DLD1 (cell line): ENCODE results near the gene PDE6G.
"Not testable (repeated sequence)": the region's sequence is repeated elsewhere in the genome, so short reads cannot be mapped to it uniquely, and the experiment has no call there.

Source experiments
- in situ Hi-C: cut with HindIII; loops from 2 replicates; pipeline ENCODE4 v1.10.0; 2017; ENCODE audit warnings: low sequenced_read_pairs

The PDE6G gene

DNA sequence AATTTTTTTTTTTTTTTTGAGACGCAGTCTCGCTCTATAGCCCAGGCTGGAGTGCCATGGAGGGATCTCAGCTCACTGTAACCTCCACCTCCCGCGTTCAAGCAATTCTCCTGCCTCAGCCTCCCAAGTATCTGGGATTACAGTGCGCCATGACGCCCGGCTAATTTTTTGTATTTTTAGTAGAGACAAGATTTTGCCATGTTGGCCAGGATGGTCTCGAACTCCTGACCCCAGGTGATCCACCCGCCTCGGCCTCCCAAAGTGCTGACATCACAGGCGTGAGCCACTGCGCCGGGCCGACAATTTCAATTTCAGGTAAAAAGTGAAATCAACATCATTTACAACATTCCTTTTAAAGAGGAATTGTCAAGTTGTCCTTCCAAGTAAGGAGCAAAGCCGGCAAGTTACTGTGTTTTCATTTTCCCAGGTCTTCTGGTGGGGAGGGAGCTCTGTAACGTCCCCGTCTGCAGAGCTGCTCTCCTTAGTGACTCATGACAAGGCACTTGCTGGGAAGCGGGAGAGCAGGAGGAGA, 20.3 kb downstream of the PDE6G start:
- in situ Hi-C loops: no loop called here

DNA sequence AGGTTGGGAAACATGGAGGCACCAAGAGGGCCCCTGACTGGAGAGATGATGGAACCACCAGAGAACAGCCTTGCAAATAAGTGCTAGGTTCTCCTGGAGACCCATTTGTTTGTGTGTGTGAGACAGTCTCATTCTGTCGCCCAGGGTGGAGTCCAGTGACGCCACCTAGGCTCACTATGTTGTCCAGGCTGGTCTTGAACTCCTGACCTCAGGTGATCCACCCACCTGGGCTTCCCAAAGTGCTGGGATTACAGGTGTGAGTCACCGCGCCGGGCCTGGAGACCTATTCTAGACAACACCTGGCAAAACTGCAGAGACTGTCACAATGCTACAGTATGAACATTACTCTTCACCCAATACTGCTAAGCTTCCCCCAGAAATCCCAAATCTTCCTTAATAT, 20.9 kb downstream of the PDE6G start:
- in situ Hi-C loops: no loop called here

DNA sequence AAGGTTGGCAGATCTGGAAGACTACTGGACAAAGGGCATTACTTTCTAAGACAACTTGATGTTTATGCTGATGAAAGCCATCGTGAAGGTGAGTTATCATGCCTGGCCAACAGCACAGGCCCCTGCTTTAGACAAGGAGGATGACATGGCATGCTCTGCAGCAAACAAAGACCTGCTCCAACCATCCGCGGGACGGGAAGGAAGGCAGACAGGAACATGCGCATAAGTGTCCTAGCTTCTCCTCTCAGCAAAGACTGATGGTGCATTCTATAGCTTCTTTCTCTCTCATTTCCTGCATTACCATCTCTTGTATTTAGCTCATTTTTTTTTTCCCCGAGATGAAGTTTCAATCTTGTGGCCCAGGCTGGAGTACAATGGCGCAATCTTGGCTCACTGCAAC, 24.9 kb downstream of the PDE6G start:
- in situ Hi-C loops: no loop called here

DNA sequence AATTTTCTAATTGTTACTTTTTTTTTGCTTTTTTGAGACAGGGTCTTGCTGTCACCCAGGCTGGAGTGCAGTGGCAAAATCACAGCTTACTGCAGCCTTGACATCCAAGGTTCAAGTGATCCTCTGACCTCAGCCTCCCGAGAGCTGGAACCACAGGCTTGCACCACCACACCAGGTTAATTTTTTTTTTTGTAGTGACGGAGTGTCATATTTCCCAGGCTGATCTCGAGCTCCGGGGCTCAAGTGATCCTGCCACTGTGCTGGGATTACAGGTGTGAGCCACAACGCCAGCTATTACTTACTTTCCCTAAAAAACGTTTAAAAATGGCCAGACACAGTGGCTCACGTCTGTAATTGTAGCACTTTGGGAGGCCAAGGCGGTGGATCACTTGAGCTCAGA, 26.1 kb downstream of the PDE6G start:
- in situ Hi-C loops: no loop called here

DNA sequence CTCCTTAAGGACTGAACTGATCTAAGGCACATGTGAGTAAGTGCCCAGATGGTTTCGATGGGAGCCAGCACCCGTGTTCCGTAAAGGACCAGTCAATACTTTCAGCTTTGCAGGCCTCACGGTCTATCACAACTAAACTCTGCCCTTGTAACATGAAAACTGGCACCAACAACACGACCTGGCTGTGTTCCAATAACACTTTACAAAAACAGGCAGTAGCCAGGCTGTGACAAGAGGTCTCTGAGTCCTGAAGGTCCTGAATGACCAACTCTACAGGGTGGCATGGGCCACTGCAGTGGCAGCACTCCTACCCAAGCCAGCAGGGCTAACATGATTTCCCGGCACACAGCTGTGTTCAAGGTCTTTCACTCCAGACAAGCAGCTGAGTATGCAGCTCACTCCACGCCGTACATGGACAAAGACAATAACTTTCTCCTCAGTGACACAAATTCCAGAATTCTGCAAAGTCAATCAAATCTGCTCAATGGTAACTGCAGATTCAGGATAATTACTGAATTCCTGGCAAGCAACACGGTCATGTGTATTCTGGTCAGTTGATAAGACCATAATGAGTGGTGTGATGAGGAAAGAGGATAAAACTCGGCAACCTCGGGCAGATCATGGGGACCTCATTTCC, 34.7 kb downstream of the PDE6G start:
- in situ Hi-C loops: no loop called here

DNA sequence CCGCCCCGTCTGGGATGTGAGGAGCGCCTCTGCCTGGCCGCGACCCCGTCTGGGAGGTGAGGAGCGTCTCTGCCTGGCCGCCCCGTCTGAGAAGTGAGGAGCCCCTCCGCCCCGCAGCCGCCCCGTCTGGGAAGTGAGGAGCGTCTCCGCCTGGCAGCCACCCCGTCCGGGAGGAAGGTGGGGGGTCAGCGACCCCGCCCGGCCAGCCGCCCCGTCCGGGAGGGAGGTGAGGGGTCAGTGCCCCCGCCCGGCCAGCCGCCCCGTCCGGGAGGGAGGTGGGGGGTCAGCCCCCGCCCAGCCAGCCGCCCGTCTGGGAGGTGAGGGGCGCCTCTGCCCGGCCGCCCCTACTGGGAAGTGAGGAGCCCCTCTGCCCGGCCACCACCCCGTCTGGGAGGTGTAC, 38.0 kb downstream of the PDE6G start:
- in situ Hi-C loops: not testable (repeated sequence)

DNA sequence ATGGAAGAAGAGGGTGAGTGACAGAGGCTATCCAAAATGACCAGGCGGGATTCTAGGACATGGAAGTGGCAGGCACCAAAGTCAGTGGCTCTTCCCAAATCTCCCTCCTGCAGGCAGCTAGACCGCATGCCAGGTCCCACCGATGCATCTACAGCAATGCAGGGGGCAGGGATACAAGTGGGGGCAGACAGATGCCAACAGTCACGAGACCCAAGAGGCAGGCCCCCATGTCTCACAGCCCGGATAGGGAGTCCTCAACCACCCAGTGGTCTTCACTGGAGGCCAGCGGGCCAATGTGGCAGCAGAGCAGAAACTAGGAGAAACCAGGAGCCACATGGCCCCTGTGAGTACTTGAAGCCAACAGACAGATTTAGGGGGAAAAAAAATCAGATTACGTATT, 39.5 kb downstream of the PDE6G start:
- in situ Hi-C loops: no loop called here

DNA sequence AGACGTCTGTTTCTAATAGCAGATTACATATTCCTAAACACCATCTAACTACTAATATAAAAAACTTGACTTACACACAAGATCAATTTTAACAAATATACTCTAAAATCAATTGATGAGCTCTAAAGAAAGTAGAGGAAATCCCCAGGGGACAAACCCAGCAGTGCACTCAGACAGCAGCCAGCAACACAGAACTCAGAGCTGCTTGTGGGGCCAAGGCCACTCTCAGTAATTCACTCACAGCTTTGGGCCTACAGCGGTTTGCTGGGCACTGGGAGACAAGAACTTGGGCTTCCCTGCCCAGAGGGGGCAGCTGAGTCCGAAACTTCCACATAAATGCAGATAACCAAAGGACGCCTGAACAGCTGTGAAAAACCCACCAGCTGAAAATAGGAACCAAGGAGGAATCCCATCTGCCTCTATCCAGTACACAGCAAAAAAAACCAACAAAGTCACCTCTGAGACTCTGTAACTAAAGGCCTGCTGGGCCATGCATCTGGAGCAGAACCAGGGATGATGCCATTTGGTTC, 40.9 kb downstream of the PDE6G start:
- in situ Hi-C loops: no loop called here

DNA sequence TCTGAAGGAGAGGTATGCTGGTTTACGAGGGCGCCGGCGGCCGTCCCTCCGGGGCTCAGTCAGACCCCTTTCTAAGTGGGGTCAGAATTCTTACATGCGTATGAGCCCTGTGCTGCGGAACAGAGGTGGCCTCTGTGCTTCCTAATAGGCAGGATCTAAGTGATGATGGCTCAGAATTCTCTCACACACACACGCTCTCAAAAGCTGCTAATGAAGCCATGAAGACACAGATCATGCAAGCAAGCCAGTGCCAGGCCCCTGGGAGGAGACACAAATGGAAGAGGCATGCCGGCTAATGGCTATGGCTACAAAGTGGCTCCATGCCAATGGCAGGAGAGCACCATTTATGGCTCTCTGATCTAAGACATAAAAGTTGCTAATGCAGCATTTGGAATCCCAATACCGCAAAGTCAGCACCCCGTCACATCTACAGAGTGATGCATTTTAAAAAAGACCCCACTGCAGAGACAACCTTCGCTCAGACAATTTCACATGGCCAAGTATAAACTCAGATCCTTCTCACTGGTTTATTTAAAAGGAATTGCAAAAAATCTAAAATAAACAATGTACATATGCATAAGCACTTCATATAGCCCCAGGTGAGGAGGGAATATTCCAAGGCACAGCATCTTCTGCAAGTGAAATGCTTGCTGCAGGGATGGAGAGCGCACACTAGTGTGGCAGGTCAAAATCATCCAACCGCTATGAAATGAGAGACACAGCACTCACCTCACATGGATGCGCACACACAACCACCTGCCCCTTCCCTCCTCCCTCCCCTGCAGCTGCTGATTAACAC, 44.0 kb downstream of the PDE6G start:
- in situ Hi-C loops: no loop called here

DNA sequence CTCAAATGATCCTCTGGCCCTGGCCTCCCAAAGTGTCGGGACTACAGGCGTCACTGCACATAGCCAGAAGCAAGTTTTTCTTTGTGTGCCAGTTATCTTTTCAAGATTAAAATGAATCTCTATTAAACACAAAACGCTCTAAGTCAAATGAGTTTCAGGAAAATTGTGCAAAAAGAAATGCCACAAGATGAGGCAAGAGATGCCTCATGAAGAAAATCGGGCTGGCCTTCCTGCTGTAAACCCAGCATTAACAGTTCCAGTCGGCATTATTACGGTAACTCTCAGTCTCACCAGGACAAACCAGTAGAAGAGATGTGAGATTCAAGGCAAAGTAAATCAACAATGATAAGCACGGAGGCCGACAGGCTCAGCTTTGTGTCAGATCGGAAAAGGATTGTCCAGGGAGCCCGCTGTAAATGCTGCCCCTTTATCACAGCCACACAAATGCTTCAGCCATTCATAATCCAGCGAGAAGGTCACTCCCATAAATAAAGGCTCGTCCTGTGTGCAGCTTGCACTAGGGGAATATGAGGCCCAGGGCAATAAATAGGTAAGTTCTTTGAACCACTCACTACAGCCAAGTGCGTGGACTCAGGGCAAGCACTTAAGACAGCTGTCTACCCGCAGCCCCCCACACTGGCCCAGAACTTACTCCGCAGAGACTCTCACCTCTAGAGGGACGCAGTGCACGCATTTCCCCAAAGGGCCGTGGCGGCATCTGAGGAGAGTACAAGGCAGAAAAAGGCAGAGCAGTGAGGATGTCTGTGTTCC, 46.6 kb downstream of the PDE6G start:
- in situ Hi-C loops: no loop called here

DNA sequence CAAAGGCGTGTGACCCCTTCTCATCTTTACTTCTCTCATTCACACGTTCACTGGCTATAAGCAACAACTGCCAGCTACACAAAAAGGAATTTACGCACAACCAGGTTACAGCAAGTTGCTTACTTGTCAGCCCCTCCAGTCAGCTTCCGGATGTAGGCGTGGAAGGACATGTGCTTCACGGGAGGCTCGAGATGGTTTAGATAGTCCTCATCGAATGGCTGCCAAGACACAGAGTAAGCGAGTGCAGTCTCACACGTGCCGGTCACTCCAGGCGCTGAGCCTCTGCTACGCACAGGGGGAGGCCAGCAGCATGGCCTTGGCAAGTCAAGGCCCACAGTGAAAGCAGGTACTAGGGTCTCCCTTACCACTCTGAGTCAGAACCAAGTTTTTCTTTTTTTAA, 47.7 kb downstream of the PDE6G start:
- in situ Hi-C loops: no loop called here

DNA sequence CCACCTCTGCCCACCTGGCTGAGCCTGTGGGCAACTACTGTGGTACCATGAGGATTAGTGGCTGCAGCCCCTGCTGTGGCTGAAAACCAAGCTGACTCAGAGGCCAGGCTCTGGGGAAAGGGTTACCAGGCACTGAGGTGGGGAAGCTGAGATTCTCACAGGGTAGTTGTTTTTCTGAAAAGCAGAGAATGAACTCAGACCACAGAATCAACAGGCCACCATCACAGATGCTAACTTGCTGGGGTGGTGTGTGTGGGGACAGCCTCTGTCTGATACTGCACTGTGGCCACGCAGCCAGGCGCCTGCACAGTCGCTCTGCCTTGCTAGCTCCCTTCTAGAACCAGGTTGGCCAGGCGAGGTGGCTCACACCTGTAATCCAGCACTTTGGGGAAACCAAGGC, 48.3 kb downstream of the PDE6G start:
- in situ Hi-C loops: no loop called here

DNA sequence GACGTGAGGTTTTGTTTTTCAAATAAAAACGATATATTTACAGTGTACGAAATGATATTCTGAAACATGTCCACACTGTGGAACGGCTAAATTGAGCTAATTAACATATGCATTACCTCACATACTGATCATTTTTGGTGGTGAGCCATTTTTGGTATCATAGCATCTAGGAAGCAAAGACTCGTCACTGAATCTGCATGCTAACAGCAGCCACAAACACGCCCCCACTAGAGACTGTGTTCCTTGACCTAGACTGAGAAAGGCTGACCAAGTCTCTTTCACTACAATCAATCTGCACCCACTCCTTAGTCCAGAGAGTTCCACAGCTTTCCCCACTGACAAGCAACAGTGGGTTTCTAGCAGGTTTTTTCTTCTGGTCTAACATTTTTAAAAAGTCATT, 48.9 kb downstream of the PDE6G start:
- in situ Hi-C loops: no loop called here

DNA sequence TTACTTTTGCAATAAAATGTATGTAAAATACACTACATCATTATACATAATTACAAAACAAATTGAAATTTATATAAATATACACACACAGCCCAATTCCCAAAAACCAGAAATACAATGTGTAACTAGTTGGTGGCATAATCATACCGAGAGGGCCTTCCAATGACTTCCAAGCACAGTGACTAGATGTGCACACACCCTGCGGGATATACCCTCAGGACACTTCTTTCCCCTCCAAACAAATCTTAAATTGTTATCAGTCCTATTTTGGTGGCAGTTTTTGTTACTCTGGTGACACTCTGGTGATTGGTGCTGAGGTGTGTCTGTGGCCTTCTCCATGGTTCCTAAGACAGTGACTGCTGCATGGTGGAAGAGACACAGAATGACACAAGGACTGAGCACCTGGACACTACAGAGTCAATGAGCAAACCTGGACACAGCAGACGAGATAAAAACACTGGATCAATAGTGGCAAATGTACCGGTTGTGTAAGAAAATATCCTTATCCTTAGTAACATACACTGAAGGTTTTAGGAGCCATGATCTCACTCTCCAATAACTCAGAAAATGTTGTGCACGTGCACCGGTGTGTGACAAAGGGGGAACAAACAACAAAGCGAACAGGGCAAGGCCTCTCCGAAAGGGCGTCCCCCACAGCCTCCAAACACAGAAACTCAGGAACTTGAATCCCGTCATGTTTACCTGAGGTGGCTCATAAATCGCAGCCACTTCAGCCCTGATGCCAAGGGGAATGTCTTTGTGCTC, 52.3 kb downstream of the PDE6G start:
- in situ Hi-C loops: no loop called here

DNA sequence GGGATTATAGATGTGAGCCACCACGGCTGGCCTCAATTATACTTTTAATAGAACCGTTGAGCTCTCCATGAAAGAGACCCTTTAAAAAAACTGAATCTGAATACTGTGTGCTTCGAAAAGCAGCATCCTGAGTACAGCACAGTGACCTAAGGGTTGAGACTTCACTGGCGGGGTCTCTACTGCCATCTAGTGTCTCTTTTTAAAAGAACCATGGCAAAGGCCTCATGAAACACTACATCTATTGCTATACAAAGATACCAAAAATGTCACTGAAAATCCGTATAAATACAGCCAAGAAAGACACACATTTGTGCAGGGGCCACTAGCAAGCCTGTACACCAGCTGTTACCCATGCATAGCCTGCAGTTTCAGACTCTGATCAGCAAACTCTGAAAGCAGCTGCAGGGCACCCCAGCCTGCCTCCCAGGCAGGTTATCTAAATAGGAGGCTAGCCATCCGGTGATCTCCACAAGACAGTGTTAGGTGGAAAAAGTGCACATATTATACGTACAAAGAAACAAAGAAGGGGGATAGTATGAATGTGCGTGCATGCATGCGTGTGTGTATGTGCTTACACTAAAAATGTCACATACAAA, 54.7 kb downstream of the PDE6G start:
- in situ Hi-C loops: no loop called here
